HepG2 (cell line): ENCODE measurements around the gene NT5DC4. TPM values are rescaled to one million over a fixed set of nuclear protein-coding genes. Genes with fewer than 3 reads are reported as not detected.

Source experiments
- BORCS8-MEF2B ChIP-seq: sonication (generic); formaldehyde crosslinking; IDR thresholded peaks from 2 replicates; pipeline ENCODE4 v1.8.0; 2022; ENCODE audit warnings: mild to moderate bottlenecking, missing genetic modification reagents
- CHD4 ChIP-seq: fragments of 200-600 bp; sonication (generic); IDR thresholded peaks from 2 replicates; pipeline ENCODE4 v1.7.0; 2017; ENCODE audit warnings: mild to moderate bottlenecking, low read length, borderline replicate concordance
- FOSL2 ChIP-seq: sonication (generic); formaldehyde crosslinking; IDR thresholded peaks from 2 replicates; pipeline ENCODE4 v1.4.0; 2020; ENCODE audit warnings: missing genetic modification reagents
- FOXA1 ChIP-seq, 2 experiments: fragments of 450-650 bp in 1 of 2; sonication (generic) in 1 of 2; formaldehyde crosslinking in 1 of 2; IDR thresholded peaks; 2 replicates each; pipeline versions ENCODE4 v1.4.0 to v1.6.1; 2016 to 2020; ENCODE audit warnings: missing genetic modification reagents in 1 of 2
- FOXJ3 ChIP-seq: sonication (generic); formaldehyde crosslinking; IDR thresholded peaks from 2 replicates; pipeline ENCODE4 v1.4.0; 2020; ENCODE audit warnings: missing genetic modification reagents, mild to moderate bottlenecking, borderline replicate concordance
- FOXM1 ChIP-seq: sonication (generic); formaldehyde crosslinking; IDR thresholded peaks from 2 replicates; pipeline ENCODE4 v1.5.0; 2020; ENCODE audit warnings: missing genetic modification reagents
- KLF13 ChIP-seq: sonication (generic); formaldehyde crosslinking; IDR thresholded peaks from 2 replicates; pipeline ENCODE4 v1.4.0; 2020; ENCODE audit warnings: mild to moderate bottlenecking, missing genetic modification reagents
- KLF6 ChIP-seq: IDR thresholded peaks from 2 replicates; pipeline ENCODE4 v1.8.0; 2016; ENCODE audit warnings: missing biosample characterization, missing genetic modification reagents
- NFRKB ChIP-seq: fragments of 450-650 bp; IDR thresholded peaks from 2 replicates; pipeline ENCODE4 v1.6.1; 2017
- NR2F2 ChIP-seq: IDR thresholded peaks from 2 replicates; pipeline ENCODE4 v1.6.1; 2012; ENCODE audit warnings: low read depth, inconsistent platforms, borderline replicate concordance
- POGZ ChIP-seq: sonication (generic); formaldehyde crosslinking; IDR thresholded peaks from 2 replicates; pipeline ENCODE4 v1.4.0; 2020; ENCODE audit warnings: mild to moderate bottlenecking, missing genetic modification reagents
- POLR2AphosphoS2 ChIP-seq: IDR thresholded peaks from 2 replicates; pipeline ENCODE4 v1.6.1; 2011; ENCODE audit warnings: low read depth, low read length, improper control_type of control experiment
- SIN3B ChIP-seq: fragments of 150-350 bp; IDR thresholded peaks from 2 replicates; pipeline ENCODE4 v1.6.1; 2014; ENCODE audit warnings: low read length
- SP1 ChIP-seq, 2 experiments: fragments of 450-650 bp in 1 of 2; sonication (generic) in 1 of 2; formaldehyde crosslinking in 1 of 2; IDR thresholded peaks; 2 replicates each; pipeline versions ENCODE4 v1.4.0 to v1.6.1; 2016 to 2020; ENCODE audit warnings: missing genetic modification reagents in 1 of 2
- SP4 ChIP-seq: sonication (generic); formaldehyde crosslinking; IDR thresholded peaks from 2 replicates; pipeline ENCODE4 v1.8.1; 2023; ENCODE audit warnings: mild to moderate bottlenecking, missing genetic modification reagents
- ZC3H13 ChIP-seq: sonication (generic); formaldehyde crosslinking; IDR thresholded peaks from 2 replicates; pipeline ENCODE4 v1.8.1; 2023; ENCODE audit warnings: mild to moderate bottlenecking, missing genetic modification reagents, moderate library complexity
- ZNF10 ChIP-seq: sonication (generic); formaldehyde crosslinking; IDR thresholded peaks from 2 replicates; pipeline ENCODE4 v1.4.0; 2020; ENCODE audit warnings: mild to moderate bottlenecking, low read depth, missing genetic modification reagents, borderline replicate concordance
- ZNF20 ChIP-seq: sonication (generic); formaldehyde crosslinking; IDR thresholded peaks from 2 replicates; pipeline ENCODE4 v1.4.0; 2020; ENCODE audit warnings: mild to moderate bottlenecking, moderate library complexity, missing genetic modification reagents
- ZNF264 ChIP-seq: sonication (generic); formaldehyde crosslinking; IDR thresholded peaks from 2 replicates; pipeline ENCODE4 v1.4.0; 2020; ENCODE audit warnings: missing genetic modification reagents
- ZNF282 ChIP-seq: fragments of 450-650 bp; IDR thresholded peaks from 2 replicates; pipeline ENCODE4 v1.6.1; 2018; ENCODE audit not compliant: partially characterized antibody
- ZNF430 ChIP-seq: sonication (generic); formaldehyde crosslinking; IDR thresholded peaks from 2 replicates; pipeline ENCODE4 v1.9.0; 2021; ENCODE audit warnings: mild to moderate bottlenecking, missing genetic modification reagents
- ZNF572 ChIP-seq: sonication (generic); formaldehyde crosslinking; IDR thresholded peaks from 2 replicates; pipeline ENCODE4 v1.5.1; 2020; ENCODE audit warnings: mild to moderate bottlenecking, missing genetic modification reagents
- ZNF850 ChIP-seq: sonication (generic); formaldehyde crosslinking; conservative IDR thresholded peaks from 2 replicates; pipeline ENCODE4 v1.9.0; 2021; ENCODE audit warnings: mild to moderate bottlenecking, missing genetic modification reagents
- polyA plus RNA-seq, 8 experiments: library from polyadenylated mRNA; depleted of rRNA in 3 of 8; stranded (reverse) in 7 of 8; unstranded in 1 of 8; fragments of >200 nt; fragmentation: Illumina TruSeq in 4 of 8; extraction: Trizol in 4 of 8; gene quantifications; 2 replicates each; pipeline versions ENCODE4 v1.2.1 to v1.2.3, GENCODE V29; 2011 to 2016; ENCODE audit warnings: low read depth in 4 of 8, missing spikeins in 1 of 8, mixed read lengths in 1 of 8; ENCODE audit not compliant: insufficient read depth in 1 of 8
- total RNA-seq, 5 experiments: library from RNA; depleted of rRNA; stranded (reverse); fragments of >200 nt; fragmentation: Illumina TruSeq; extraction: Trizol; gene quantifications; 2 replicates each; pipeline ENCODE4 v1.2.3, GENCODE V29; 2016; ENCODE audit warnings: low read depth in 1 of 5
- TF ChIP-seq, protein P1 (sequence below): IDR thresholded peaks from 2 replicates; pipeline ENCODE4 v1.6.1; 2016; ENCODE audit warnings: low read depth, borderline replicate concordance
- TF ChIP-seq, protein P2 (sequence below): sonication (generic); formaldehyde crosslinking; IDR thresholded peaks from 2 replicates; pipeline ENCODE4 v1.4.0; 2020; ENCODE audit warnings: low read depth, mild to moderate bottlenecking, missing genetic modification reagents
- TF ChIP-seq, protein P3 (sequence below): sonication (generic); formaldehyde crosslinking; IDR thresholded peaks from 2 replicates; pipeline ENCODE4 v1.8.0; 2022; ENCODE audit warnings: mild to moderate bottlenecking, missing genetic modification reagents; ENCODE audit not compliant: insufficient replicate concordance
- TF ChIP-seq, protein P4 (sequence below): sonication (generic); formaldehyde crosslinking; IDR thresholded peaks from 2 replicates; pipeline ENCODE4 v1.4.0; 2020; ENCODE audit warnings: missing genetic modification reagents

The NT5DC4 gene
- total and polyA plus RNA-seq, 2 of the 13 experiments (the other 11 are each of a cell fraction or from before 2014, with no cell fraction given), result 0.04 to 4.2 TPM

DNA sequence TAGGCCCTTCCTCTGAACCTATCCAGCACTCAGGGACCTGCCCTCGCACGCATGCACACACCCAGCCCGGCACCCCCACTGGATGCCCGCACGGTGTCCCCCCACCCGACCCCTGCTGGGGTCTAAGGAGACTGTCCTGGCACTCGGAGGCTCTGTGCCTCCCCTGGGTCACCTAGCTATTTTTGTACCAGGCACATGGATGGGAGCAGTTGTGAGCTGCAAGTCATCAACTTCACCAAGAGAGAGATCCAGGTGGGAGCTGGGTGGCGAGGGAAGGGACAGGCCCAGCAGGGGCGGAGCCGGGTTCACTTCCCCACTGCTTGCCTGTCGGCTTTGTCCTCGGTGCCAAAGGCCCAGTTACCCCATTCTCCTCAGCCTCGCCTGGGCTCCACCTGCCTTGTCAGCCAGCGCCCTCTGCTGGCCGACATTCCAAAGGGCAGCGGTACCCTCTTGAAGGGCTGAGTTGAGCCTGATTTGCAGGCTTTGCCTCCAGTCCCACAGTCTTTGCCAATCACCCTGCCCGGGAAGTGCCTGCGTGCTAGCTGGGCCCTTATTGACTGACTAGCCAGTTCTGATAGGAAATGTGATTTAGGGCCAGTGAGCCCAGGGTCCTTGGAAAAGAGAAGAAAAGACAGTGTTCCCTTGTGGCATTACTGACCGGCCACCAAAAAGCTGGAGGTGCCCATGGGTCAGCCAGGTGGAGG is 5.8 kb downstream of the NT5DC4 start (continued):
- TF ChIP-seq POGZ (CRISPR knock-in tag), result peak; percentile 66; the same call in 1 of the 2 replicates
- TF ChIP-seq ZNF850, result no peak
- no peak for TF ChIP-seq POLR2AphosphoS2
- TF ChIP-seq ZNF572, result peak; percentile 93; the same call in 1 of the 2 replicates
- TF ChIP-seq SIN3B, result peak; percentile 64; the same call in 1 of the 2 replicates
- TF ChIP-seq, protein P1, sequence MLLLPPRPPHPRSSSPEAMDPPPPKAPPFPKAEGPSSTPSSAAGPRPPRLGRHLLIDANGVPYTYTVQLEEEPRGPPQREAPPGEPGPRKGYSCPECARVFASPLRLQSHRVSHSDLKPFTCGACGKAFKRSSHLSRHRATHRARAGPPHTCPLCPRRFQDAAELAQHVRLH (CRISPR knock-in tag), result peak; percentile 92
- TF ChIP-seq FOSL2 (CRISPR knock-in tag), result peak; percentile 64; the same call in 1 of the 2 replicates
- no peak for TF ChIP-seq ZNF10
- TF ChIP-seq KLF13 (CRISPR knock-in tag), result no peak
- TF ChIP-seq SP4 (CRISPR knock-in tag), result peak; percentile 59; the same call in 1 of the 2 replicates
- TF ChIP-seq ZNF430, result no peak
- no peak for TF ChIP-seq CHD4
- no peak for TF ChIP-seq ZNF20 (CRISPR knock-in tag)
- TF ChIP-seq ZNF282, result no peak
- TF ChIP-seq SP1 (IDR thresholded peaks at IDR 0.05), result no peak
- TF ChIP-seq SP1 (CRISPR knock-in tag; IDR thresholded peaks at IDR 0.05), result peak; percentile 45; the same call in 1 of the 2 replicates
- no peak for TF ChIP-seq ZC3H13 (CRISPR knock-in tag)
- TF ChIP-seq, protein P2, sequence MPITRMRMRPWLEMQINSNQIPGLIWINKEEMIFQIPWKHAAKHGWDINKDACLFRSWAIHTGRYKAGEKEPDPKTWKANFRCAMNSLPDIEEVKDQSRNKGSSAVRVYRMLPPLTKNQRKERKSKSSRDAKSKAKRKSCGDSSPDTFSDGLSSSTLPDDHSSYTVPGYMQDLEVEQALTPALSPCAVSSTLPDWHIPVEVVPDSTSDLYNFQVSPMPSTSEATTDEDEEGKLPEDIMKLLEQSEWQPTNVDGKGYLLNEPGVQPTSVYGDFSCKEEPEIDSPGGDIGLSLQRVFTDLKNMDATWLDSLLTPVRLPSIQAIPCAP (CRISPR knock-in tag), result peak; percentile 53; the same call in 1 of the 2 replicates
- TF ChIP-seq, protein P3, sequence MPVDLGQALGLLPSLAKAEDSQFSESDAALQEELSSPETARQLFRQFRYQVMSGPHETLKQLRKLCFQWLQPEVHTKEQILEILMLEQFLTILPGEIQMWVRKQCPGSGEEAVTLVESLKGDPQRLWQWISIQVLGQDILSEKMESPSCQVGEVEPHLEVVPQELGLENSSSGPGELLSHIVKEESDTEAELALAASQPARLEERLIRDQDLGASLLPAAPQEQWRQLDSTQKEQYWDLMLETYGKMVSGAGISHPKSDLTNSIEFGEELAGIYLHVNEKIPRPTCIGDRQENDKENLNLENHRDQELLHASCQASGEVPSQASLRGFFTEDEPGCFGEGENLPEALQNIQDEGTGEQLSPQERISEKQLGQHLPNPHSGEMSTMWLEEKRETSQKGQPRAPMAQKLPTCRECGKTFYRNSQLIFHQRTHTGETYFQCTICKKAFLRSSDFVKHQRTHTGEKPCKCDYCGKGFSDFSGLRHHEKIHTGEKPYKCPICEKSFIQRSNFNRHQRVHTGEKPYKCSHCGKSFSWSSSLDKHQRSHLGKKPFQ (CRISPR knock-in tag), result no peak
- no peak for TF ChIP-seq FOXM1
- TF ChIP-seq BORCS8-MEF2B (CRISPR knock-in tag), result peak; percentile 70; the same call in 1 of the 2 replicates
- TF ChIP-seq ZNF264 (CRISPR knock-in tag), result no peak
- no peak for TF ChIP-seq NFRKB
- TF ChIP-seq, protein P4, sequence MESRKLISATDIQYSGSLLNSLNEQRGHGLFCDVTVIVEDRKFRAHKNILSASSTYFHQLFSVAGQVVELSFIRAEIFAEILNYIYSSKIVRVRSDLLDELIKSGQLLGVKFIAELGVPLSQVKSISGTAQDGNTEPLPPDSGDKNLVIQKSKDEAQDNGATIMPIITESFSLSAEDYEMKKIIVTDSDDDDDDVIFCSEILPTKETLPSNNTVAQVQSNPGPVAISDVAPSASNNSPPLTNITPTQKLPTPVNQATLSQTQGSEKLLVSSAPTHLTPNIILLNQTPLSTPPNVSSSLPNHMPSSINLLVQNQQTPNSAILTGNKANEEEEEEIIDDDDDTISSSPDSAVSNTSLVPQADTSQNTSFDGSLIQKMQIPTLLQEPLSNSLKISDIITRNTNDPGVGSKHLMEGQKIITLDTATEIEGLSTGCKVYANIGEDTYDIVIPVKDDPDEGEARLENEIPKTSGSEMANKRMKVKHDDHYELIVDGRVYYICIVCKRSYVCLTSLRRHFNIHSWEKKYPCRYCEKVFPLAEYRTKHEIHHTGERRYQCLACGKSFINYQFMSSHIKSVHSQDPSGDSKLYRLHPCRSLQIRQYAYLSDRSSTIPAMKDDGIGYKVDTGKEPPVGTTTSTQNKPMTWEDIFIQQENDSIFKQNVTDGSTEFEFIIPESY (CRISPR knock-in tag), result peak; percentile 63
- TF ChIP-seq NR2F2, result no peak; the same call in 1 of the 2 replicates
- no peak for TF ChIP-seq FOXA1 (IDR thresholded peaks at IDR 0.05)
- TF ChIP-seq FOXA1 (CRISPR knock-in tag; IDR thresholded peaks at IDR 0.05), result no peak
- 0 out of 2 replicates have a peak, but pooled peaks have one; percentile 34 for TF ChIP-seq KLF6 (CRISPR knock-in tag)
- TF ChIP-seq FOXJ3 (CRISPR knock-in tag), result no peak
